DOHH2 (cell line): ENCODE measurements around the gene TMPRSS2.

Source experiments
- H3F3A ChIP-seq: fragments of 200-600 bp; sonication (generic), shearing (Covaris generic); 2 replicates; pipeline ENCODE4 v1.6.0; 2016; ENCODE audit warnings: antibody characterized with exemption, mild to moderate bottlenecking; ENCODE audit not compliant: control insufficient read depth, insufficient read depth
- H3K27ac ChIP-seq: fragments of 200-600 bp; sonication (generic); 2 replicates; pipeline ENCODE4 v1.5.1; 2014; ENCODE audit warnings: low read depth, mild to moderate bottlenecking, low read length, moderate library complexity
- H3K27me3 ChIP-seq: fragments of 200-600 bp; sonication (generic); 2 replicates; pipeline ENCODE4 v1.6.1; 2014; ENCODE audit warnings: mild to moderate bottlenecking, low read length, mixed read lengths; ENCODE audit not compliant: control insufficient read depth
- H3K36me3 ChIP-seq: fragments of 200-600 bp; sonication (generic); 2 replicates; pipeline ENCODE4 v1.6.1; 2014; ENCODE audit warnings: mild to moderate bottlenecking, low read length, moderate library complexity, mixed read lengths; ENCODE audit not compliant: control insufficient read depth
- H3K4me1 ChIP-seq: fragments of 200-600 bp; sonication (generic); 2 replicates; pipeline ENCODE4 v1.6.1; 2014; ENCODE audit warnings: mild to moderate bottlenecking, low read length, mixed read lengths; ENCODE audit not compliant: control insufficient read depth
- H3K4me2 ChIP-seq: fragments of 200-600 bp; sonication (generic); 2 replicates; pipeline ENCODE4 v1.6.0; 2014; ENCODE audit warnings: mild to moderate bottlenecking, low read length, moderate library complexity
- H3K4me3 ChIP-seq: fragments of 200-600 bp; sonication (generic); 2 replicates; pipeline ENCODE4 v1.5.1; 2014; ENCODE audit warnings: mild to moderate bottlenecking, low read length, mixed read lengths
- H3K79me2 ChIP-seq: fragments of 200-600 bp; sonication (generic); 2 replicates; pipeline ENCODE4 v1.6.1; 2014; ENCODE audit warnings: mild to moderate bottlenecking, low read length, mixed read lengths; ENCODE audit not compliant: control insufficient read depth
- H3K9me2 ChIP-seq: fragments of 200-600 bp; sonication (generic); replicated peaks from 2 replicates; pipeline ENCODE4 v1.6.1; 2014; ENCODE audit warnings: mild to moderate bottlenecking, low read length, mixed read lengths; ENCODE audit not compliant: control insufficient read depth
- H3K9me3 ChIP-seq: fragments of 200-600 bp; sonication (generic); 2 replicates; pipeline ENCODE4 v1.6.1; 2014; ENCODE audit warnings: antibody characterized with exemption, low read length, mixed read lengths; ENCODE audit not compliant: control insufficient read depth, insufficient read depth
- H4K20me1 ChIP-seq: fragments of 200-600 bp; sonication (generic); 2 replicates; pipeline ENCODE4 v1.6.0; 2014; ENCODE audit warnings: low read depth, mild to moderate bottlenecking, antibody characterized with exemption, low read length, moderate library complexity; ENCODE audit not compliant: control insufficient read depth, insufficient read depth
- CTCF ChIP-seq: fragments of 200-600 bp; sonication (generic); IDR thresholded peaks from one replicate; pipeline ENCODE4 v1.5.1; 2014; ENCODE audit warnings: antibody characterized with exemption, mild to moderate bottlenecking, low read depth, low read length; ENCODE audit not compliant: poor library complexity, severe bottlenecking
- EZH2phosphoT487 ChIP-seq: fragments of 200-600 bp; sonication (generic); IDR thresholded peaks from 2 replicates; pipeline ENCODE4 v1.6.1; 2017; ENCODE audit warnings: borderline replicate concordance, mild to moderate bottlenecking, antibody characterized with exemption, low read length, moderate library complexity, mixed read lengths

Gene TMPRSS2

GRCh38 chr21:41482301-41482700, 25.7 kb downstream of the TMPRSS2 start:
- Histone ChIP-seq H3K79me2 (no peaks in the 10 kb centered on the region), H3K9me3 (no peaks in the 10 kb centered on the region), H3K36me3 (no peaks in the 10 kb centered on the region), H3K27me3 (peaks cover 4% of the 10 kb centered on the region; the same call in 1 of the 2 replicates), H3K27ac (no peak overlapping the region), H3K4me1 (no peaks in the 10 kb centered on the region), H3K9me2 (no peaks in the 10 kb centered on the region), H3F3A (no peaks in the 10 kb centered on the region), H3K4me3 (no peak overlapping the region), H3K4me2 (no peak overlapping the region), H4K20me1 (no peaks in the 10 kb centered on the region)
- TF ChIP-seq EZH2phosphoT487 (no peak), CTCF (no peak)

GRCh38 chr21:41481191-41481590, 26.8 kb downstream of the TMPRSS2 start:
- H3K4me3 ChIP-seq: no peak overlapping the region
- H3K4me2 ChIP-seq: no peak overlapping the region
- no peaks in the 10 kb centered on the region for H3K79me2 ChIP-seq
- H3K9me2 ChIP-seq: no peaks in the 10 kb centered on the region
- H3K9me3 ChIP-seq: no peaks in the 10 kb centered on the region
- H3K36me3 ChIP-seq: no peaks in the 10 kb centered on the region
- H4K20me1 ChIP-seq: no peaks in the 10 kb centered on the region
- no peak overlapping the region for H3K27ac ChIP-seq
- H3F3A ChIP-seq: no peaks in the 10 kb centered on the region
- TF ChIP-seq EZH2phosphoT487 (no peak), CTCF (no peak)
- no peaks in the 10 kb centered on the region for H3K4me1 ChIP-seq
- H3K27me3 ChIP-seq: peaks cover 4% of the 10 kb centered on the region; the same call in 1 of the 2 replicates

- no peaks in the 10 kb centered on the region for H3K36me3 ChIP-seq
- H3K27ac ChIP-seq: no peak overlapping the region
- TF ChIP-seq CTCF (no peak), EZH2phosphoT487 (no peak)
- H3K79me2 ChIP-seq: no peaks in the 10 kb centered on the region
- H3K4me2 ChIP-seq: no peak overlapping the region
- H3K4me1 ChIP-seq: no peaks in the 10 kb centered on the region
- no peaks in the 10 kb centered on the region for H3K9me3 ChIP-seq
- H3F3A ChIP-seq: no peaks in the 10 kb centered on the region
- peaks cover 4% of the 10 kb centered on the region; the same call in 1 of the 2 replicates for H3K27me3 ChIP-seq
- no peaks in the 10 kb centered on the region for H4K20me1 ChIP-seq
- no peaks in the 10 kb centered on the region for H3K9me2 ChIP-seq
- H3K4me3 ChIP-seq: no peak overlapping the region
Observed at GRCh38 chr21:41480086-41480690, 27.8 kb downstream of the TMPRSS2 start.
